Neuronal stem cell (in vitro differentiated cells): ENCODE measurements around the gene EEA1. TPM values are rescaled to one million over a fixed set of nuclear protein-coding genes. Genes with fewer than 3 reads are reported as not detected.

Source experiments
- DNase-seq: peaks from one replicate; pipeline ENCODE4 v3.0.0-alpha.2; 2013; ENCODE audit warnings: low spot score
- H2AFZ ChIP-seq: one replicate; pipeline ENCODE4 v1.6.1; 2013; ENCODE audit warnings: mild to moderate bottlenecking, low read length, inconsistent platforms
- H2AK5ac ChIP-seq: 2 replicates; pipeline ENCODE4 v1.6.1; 2013; ENCODE audit warnings: low read depth, mild to moderate bottlenecking, inconsistent platforms, low read length, moderate library complexity, mixed read lengths
- H2BK120ac ChIP-seq: 2 replicates; pipeline ENCODE4 v1.6.1; 2013; ENCODE audit warnings: low read depth, mild to moderate bottlenecking, inconsistent platforms, low read length, moderate library complexity, mixed read lengths
- H2BK12ac ChIP-seq: one replicate; pipeline ENCODE4 v1.6.1; 2013; ENCODE audit warnings: low read length, inconsistent platforms
- H2BK15ac ChIP-seq: 2 replicates; pipeline ENCODE4 v1.6.1; 2013; ENCODE audit warnings: mild to moderate bottlenecking, low read length, inconsistent platforms, mixed read lengths
- H2BK5ac ChIP-seq: one replicate; pipeline ENCODE4 v1.6.1; 2013; ENCODE audit warnings: inconsistent platforms, mild to moderate bottlenecking, low read length, moderate library complexity
- H3K14ac ChIP-seq: one replicate; pipeline ENCODE4 v1.6.1; 2013; ENCODE audit warnings: low read length, inconsistent platforms
- H3K18ac ChIP-seq: 2 replicates; pipeline ENCODE4 v1.6.1; 2013; ENCODE audit warnings: low read length, inconsistent platforms
- H3K23ac ChIP-seq: 2 replicates; pipeline ENCODE4 v1.6.1; 2013; ENCODE audit warnings: low read depth, mild to moderate bottlenecking, mixed read lengths, low read length, inconsistent platforms; ENCODE audit not compliant: poor library complexity
- H3K27ac ChIP-seq: replicated peaks from 3 replicates; pipeline ENCODE4 v1.5.1; 2013; ENCODE audit warnings: low read length, inconsistent platforms
- H3K27me3 ChIP-seq, 3 experiments: 2 replicates each; pipeline ENCODE4 v1.6.1; 2013; ENCODE audit warnings: low read length in 3 of 3, mild to moderate bottlenecking in 2 of 3, inconsistent platforms in 1 of 3, low read depth in 1 of 3, mixed read lengths in 1 of 3, moderate library complexity in 1 of 3; ENCODE audit not compliant: control insufficient read depth in 3 of 3, insufficient read depth in 3 of 3
- H3K36me3 ChIP-seq, 2 donors: replicated peaks in 1 of 2; 2 replicates each; pipeline ENCODE4 v1.6.1; 2013; ENCODE audit warnings: low read length in 2 of 2; ENCODE audit not compliant: control insufficient read depth in 2 of 2, insufficient read depth in 2 of 2
- H3K4ac ChIP-seq: 2 replicates; pipeline ENCODE4 v1.6.1; 2013; ENCODE audit warnings: inconsistent platforms, mild to moderate bottlenecking, low read length, moderate library complexity
- H3K4me1 ChIP-seq, 2 donors: 1 replicate in 1 of 2; 2 replicates in 1 of 2; pipeline ENCODE4 v1.6.1; 2013; ENCODE audit warnings: low read length in 2 of 2, low read depth in 1 of 2; ENCODE audit not compliant: control insufficient read depth in 2 of 2, insufficient read depth in 1 of 2
- H3K4me2 ChIP-seq: one replicate; pipeline ENCODE4 v1.6.1; 2013; ENCODE audit warnings: mild to moderate bottlenecking, low read length, inconsistent platforms; ENCODE audit not compliant: insufficient read depth, poor library complexity, severe bottlenecking
- H3K4me3 ChIP-seq, 2 donors: 2 replicates each; pipeline ENCODE4 v1.5.1; 2013; ENCODE audit warnings: low read length in 2 of 2, mild to moderate bottlenecking in 2 of 2, inconsistent platforms in 1 of 2, moderate library complexity in 1 of 2
- H3K79me1 ChIP-seq: one replicate; pipeline ENCODE4 v1.6.1; 2013; ENCODE audit warnings: low read depth, mild to moderate bottlenecking, inconsistent platforms, low read length, moderate library complexity
- H3K9ac ChIP-seq: one replicate; pipeline ENCODE4 v1.6.1; 2013; ENCODE audit warnings: mild to moderate bottlenecking, low read depth, low read length, inconsistent platforms; ENCODE audit not compliant: poor library complexity
- H3K9me3 ChIP-seq, 2 donors: replicated peaks in 1 of 2; 2 replicates each; pipeline versions ENCODE3 to v1.6.1; 2013; ENCODE audit warnings: low read length in 2 of 2, mild to moderate bottlenecking in 2 of 2, inconsistent platforms in 1 of 2, low read depth in 1 of 2, mixed read lengths in 1 of 2, moderate library complexity in 1 of 2; ENCODE audit not compliant: control insufficient read depth in 2 of 2, insufficient read depth in 1 of 2
- H4K8ac ChIP-seq: one replicate; pipeline ENCODE4 v1.6.1; 2013; ENCODE audit warnings: low read depth, mild to moderate bottlenecking, inconsistent platforms, low read length, moderate library complexity
- H4K91ac ChIP-seq: one replicate; pipeline ENCODE4 v1.6.1; 2013; ENCODE audit warnings: low read length, low read depth, mild to moderate bottlenecking, inconsistent platforms; ENCODE audit not compliant: poor library complexity
- WGBS, 2 donors: extraction: QIAGEN DNeasy Blood & Tissue Kit; methylation state at CpG; one replicate each; pipeline ENCODE4 v1.1.7; 2013; ENCODE audit warnings: missing lambda C conversion rate in 2 of 2, mixed read lengths in 1 of 2; ENCODE audit not compliant: insufficient read length in 2 of 2, insufficient replicate concordance in 1 of 2; ENCODE audit errors: extremely low coverage in 2 of 2; 5-methylcytosine and 5-hydroxymethylcytosine counted together
- polyA plus RNA-seq, 2 experiments: library from polyadenylated mRNA; stranded (reverse); fragments of 200-250 nt; gene quantifications; one replicate each; pipeline ENCODE4 v1.2.3, GENCODE V29; 2013

Gene EEA1
- 10.8 TPM for polyA plus RNA-seq (2013, experiment 1 of 2)
- 11.7 TPM for polyA plus RNA-seq (2013, experiment 2 of 2)

DNA sequence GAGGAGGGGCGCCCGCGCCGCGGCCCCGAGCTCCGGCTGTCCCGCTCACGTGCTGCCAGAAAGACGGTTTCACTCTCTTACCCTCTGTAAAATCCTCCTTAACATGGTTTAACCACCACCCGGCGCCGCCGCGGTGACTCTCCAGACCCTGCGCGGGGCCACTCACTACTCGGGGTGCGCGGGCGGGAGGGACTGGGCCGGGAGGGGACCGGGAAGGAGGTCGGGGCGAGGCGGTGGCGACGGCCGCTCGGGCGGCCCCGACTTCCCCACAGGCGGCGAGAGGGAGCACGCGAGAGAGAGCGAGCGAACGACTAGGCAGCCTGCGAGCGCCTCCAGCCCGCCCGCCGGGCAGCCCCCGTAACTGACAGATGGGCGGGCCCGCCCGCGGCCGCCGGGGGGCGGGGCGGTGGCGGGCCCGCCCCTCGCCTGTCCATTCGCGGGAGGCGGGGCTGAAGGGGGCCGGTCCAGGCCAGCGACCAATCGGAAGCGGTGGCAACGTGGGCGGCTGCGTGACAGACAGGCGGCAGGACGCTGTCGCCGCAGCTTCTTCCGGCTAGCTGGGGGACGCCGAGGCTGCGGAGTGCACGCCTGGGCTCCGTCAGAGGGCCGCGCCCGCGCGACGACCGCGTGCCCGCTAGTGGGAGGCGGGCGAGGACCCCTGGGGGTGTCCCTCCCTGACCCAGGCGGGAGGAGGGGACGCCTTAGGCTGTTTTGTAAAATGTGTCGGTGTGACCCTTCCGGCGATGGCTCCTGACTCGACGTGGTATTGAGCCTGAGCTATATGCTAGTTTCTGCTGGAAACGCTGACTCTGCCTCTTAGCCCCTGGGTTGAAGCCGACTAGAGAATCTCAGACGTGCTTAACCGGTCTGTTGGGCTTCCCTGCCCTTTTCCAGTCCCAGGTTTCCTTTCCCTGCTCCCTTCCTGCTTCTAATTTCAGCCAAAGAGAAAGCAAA is at the start of gene EEA1:
EEA1 (minus strand) TSS at position 334 of the 954 bp plus-strand sequence; CDS start at position 105, 229 bp downstream.
- peak; percentile 95 for DNase-seq
- H4K91ac ChIP-seq = no peak within 1 kb of the TSS
- no CpG with 5 or more reads among the region's 98 CpGs for WGBS, 2 donors
- peak within 1 kb of the TSS; percentile 94 for H2AFZ ChIP-seq
- no peak within 1 kb of the TSS for H4K8ac ChIP-seq
- H2BK5ac ChIP-seq = peak within 1 kb of the TSS; percentile 15
- H2BK12ac ChIP-seq = no peak within 1 kb of the TSS
- peak within 1 kb of the TSS; percentile 92 for H3K9ac ChIP-seq
- H3K36me3 ChIP-seq = no peaks in the 10 kb centered on the region
- peak within 1 kb of the TSS; percentile 83 for H3K27ac ChIP-seq
- peak within 1 kb of the TSS; percentile 85 for H3K4me2 ChIP-seq
- peak within 1 kb of the TSS; percentile 94 for H3K23ac ChIP-seq
- peak within 1 kb of the TSS; percentile 61 for H2BK120ac ChIP-seq
- peak within 1 kb of the TSS; percentile 77 to 89 for H3K4me3 ChIP-seq
- no peaks in the 10 kb centered on the region for H3K79me1 ChIP-seq
- H3K4ac ChIP-seq = no peak within 1 kb of the TSS
- peaks cover 7 to 10% of the 10 kb centered on the region in 2 donors for H3K4me1 ChIP-seq
- peak within 1 kb of the TSS; percentile 49 for H2BK15ac ChIP-seq
- peak within 1 kb of the TSS; percentile 26 for H2AK5ac ChIP-seq
- peak within 1 kb of the TSS; percentile 95 for H3K18ac ChIP-seq
- H3K27me3 ChIP-seq = no peaks in the 10 kb centered on the region
- H3K9me3 ChIP-seq = no peaks in the 10 kb centered on the region
- peak within 1 kb of the TSS; percentile 60 for H3K14ac ChIP-seq

DNA sequence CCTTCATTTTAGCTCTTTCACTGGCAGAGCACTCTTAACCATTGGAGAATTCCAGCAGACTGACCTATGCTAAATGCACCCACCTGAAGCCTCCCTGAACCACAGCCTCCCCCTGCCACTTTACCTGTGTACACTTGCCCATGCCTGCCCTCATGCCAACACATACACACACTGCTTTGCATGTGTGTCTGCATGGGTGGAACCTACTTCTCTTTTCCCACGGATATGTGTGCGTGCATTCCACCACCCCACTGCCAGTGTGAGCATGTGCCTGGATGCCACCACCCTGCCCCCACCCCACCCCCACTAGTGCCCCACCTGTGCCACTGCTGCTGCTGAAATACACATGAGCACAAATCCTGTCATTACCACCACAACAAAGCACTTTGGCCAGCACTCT is 49.5 kb upstream of the EEA1 start:
- H3K27me3 ChIP-seq = no peaks in the 10 kb centered on the region
- no peak overlapping the region for H2AFZ ChIP-seq
- no peak overlapping the region for H3K23ac ChIP-seq
- no peak overlapping the region for H2BK120ac ChIP-seq
- H3K4me3 ChIP-seq = no peak overlapping the region
- H3K14ac ChIP-seq = no peak overlapping the region
- no peak overlapping the region for H3K18ac ChIP-seq
- no CpG with 5 or more reads among the region's 2 CpGs for WGBS, 2 donors
- peaks cover 0 to 8% of the 10 kb centered on the region in 2 donors for H3K9me3 ChIP-seq
- H2BK15ac ChIP-seq = no peak overlapping the region
- no peaks in the 10 kb centered on the region for H3K36me3 ChIP-seq
- no peak overlapping the region for H4K8ac ChIP-seq
- H3K4me1 ChIP-seq = no peaks in the 10 kb centered on the region
- H2BK5ac ChIP-seq = no peak overlapping the region
- H2AK5ac ChIP-seq = no peak overlapping the region
- DNase-seq = no peak
- no peak overlapping the region for H3K4me2 ChIP-seq
- H4K91ac ChIP-seq = no peak overlapping the region
- H3K79me1 ChIP-seq = no peaks in the 10 kb centered on the region
- H3K4ac ChIP-seq = peak overlapping the region; percentile 17
- no peak overlapping the region for H2BK12ac ChIP-seq
- no peak overlapping the region for H3K27ac ChIP-seq
- no peak overlapping the region for H3K9ac ChIP-seq

DNA sequence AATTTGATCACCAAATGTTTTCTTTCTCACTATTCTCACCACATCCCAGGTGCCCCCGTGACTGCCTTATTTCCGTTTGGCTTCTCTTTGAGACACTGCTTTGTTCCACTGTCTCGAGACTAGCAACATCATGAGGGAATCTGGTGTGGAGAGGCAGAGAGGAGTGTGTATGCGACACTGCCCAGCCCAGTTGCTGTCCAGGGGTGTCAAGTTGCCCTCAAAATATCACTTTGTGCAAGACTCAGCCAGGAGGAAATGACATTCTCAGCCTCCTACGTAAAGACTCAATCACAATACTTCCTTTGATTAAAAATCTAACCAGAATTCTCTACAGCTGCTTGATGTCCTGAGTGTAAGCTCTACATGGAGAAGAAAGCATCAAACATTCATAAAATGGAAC is 48.2 kb upstream of the EEA1 start:
- no peaks in the 10 kb centered on the region for H3K79me1 ChIP-seq
- H2AFZ ChIP-seq = no peak overlapping the region
- no peaks in the 10 kb centered on the region for H3K27me3 ChIP-seq
- no peak overlapping the region for H3K4me3 ChIP-seq
- H4K91ac ChIP-seq = no peak overlapping the region
- H3K9me3 ChIP-seq = peaks cover 0 to 8% of the 10 kb centered on the region in 2 donors
- H3K4ac ChIP-seq = no peak overlapping the region
- no peak for DNase-seq
- no peak overlapping the region for H4K8ac ChIP-seq
- H3K14ac ChIP-seq = no peak overlapping the region
- no peak overlapping the region for H3K9ac ChIP-seq
- no peak overlapping the region for H2AK5ac ChIP-seq
- WGBS, 2 donors = no CpG with 5 or more reads among the region's 5 CpGs
- no peak overlapping the region for H2BK12ac ChIP-seq
- no peak overlapping the region for H3K27ac ChIP-seq
- H3K4me2 ChIP-seq = no peak overlapping the region
- no peak overlapping the region for H3K23ac ChIP-seq
- no peak overlapping the region for H2BK15ac ChIP-seq
- no peak overlapping the region for H2BK5ac ChIP-seq
- H3K4me1 ChIP-seq = no peaks in the 10 kb centered on the region
- H3K18ac ChIP-seq = no peak overlapping the region
- no peaks in the 10 kb centered on the region for H3K36me3 ChIP-seq
- H2BK120ac ChIP-seq = no peak overlapping the region

DNA sequence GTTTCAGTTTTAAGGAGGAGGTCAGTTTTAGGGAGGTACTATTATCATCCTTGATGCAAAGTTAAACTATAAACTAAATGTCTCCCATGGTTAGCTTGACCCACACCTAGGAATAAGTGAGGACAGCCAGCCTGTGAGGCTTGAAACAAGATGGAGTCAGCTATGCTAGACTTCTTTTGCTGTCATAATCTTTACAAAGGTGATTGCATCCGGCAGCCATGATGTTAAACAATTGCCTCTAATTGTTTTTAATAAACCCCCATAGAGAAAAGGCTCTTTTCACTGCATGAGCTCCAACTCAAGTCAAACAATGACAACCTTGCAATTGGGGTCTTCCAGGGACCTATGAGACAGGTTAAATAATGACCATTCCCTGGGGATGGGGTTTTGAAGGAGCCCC is 45.7 kb upstream of the EEA1 start:
- Histone ChIP-seq H3K4me3 (no peak overlapping the region), H3K18ac (no peak overlapping the region), H3K4ac (no peak overlapping the region), H2BK15ac (no peak overlapping the region), H3K4me1 (no peaks in the 10 kb centered on the region), H3K9me3 (peaks cover 0 to 8% of the 10 kb centered on the region in 2 donors), H3K27ac (no peak overlapping the region), H2BK5ac (no peak overlapping the region), H3K36me3 (no peaks in the 10 kb centered on the region), H2AK5ac (no peak overlapping the region), H3K27me3 (no peaks in the 10 kb centered on the region), H3K23ac (no peak overlapping the region), H3K9ac (no peak overlapping the region), H3K14ac (no peak overlapping the region), H2BK120ac (no peak overlapping the region), H2BK12ac (no peak overlapping the region), H4K91ac (no peak overlapping the region), H3K4me2 (no peak overlapping the region), H2AFZ (no peak overlapping the region), H4K8ac (no peak overlapping the region), H3K79me1 (no peaks in the 10 kb centered on the region)
- no peak for DNase-seq
- no CpG with 5 or more reads among the region's 1 CpG for WGBS, 2 donors
